ENCODE data around the gene LRP6.

LRP6 gene

DNA sequence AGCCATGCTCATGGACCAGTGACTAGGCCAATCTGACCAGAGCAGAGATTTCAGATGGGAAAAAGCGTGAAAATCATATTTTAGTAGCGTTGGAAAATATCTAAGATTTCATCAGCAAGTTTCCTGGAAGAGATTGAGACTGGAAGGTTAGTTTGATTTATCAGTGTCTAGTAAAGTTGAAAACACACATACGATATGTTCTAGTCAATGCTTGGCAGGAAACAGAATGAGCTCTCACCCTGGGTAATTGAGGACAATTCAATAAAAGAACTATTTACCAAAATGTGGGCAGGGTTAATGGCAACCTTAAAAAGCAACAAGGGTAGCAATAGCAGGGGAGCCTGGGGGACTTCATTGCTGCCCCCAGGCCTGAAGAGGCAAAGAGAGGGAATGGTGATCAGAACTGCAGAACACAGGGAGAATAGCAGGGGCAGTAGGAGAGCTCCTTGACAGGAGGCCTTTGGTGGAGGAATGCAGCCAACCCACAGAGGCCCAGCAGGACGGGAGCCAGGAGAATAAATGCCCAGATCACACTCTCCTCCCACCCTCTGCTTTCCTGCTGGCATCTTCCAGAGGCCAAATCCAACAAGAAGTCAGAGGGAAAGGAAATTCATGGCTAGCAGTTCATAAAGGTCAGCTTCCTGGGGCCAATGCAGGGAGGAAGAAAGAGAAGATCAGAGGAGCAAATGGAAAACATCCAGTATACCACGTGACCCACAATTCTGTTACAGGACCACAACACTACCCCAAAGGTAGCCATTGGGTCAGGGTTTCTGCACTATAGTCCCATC, 27.6 kb upstream of the LRP6 start:
- no peak overlapping the region for H3K4me3 ChIP-seq (ENCODE audit: low read length)
- TF ChIP-seq, protein P1, sequence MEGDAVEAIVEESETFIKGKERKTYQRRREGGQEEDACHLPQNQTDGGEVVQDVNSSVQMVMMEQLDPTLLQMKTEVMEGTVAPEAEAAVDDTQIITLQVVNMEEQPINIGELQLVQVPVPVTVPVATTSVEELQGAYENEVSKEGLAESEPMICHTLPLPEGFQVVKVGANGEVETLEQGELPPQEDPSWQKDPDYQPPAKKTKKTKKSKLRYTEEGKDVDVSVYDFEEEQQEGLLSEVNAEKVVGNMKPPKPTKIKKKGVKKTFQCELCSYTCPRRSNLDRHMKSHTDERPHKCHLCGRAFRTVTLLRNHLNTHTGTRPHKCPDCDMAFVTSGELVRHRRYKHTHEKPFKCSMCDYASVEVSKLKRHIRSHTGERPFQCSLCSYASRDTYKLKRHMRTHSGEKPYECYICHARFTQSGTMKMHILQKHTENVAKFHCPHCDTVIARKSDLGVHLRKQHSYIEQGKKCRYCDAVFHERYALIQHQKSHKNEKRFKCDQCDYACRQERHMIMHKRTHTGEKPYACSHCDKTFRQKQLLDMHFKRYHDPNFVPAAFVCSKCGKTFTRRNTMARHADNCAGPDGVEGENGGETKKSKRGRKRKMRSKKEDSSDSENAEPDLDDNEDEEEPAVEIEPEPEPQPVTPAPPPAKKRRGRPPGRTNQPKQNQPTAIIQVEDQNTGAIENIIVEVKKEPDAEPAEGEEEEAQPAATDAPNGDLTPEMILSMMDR (IDR thresholded peaks at IDR 0.05; ENCODE audit: insufficient read depth, low read depth, low read length, missing control alignments), result no peak
- DNase-seq (ENCODE audit: low read depth), result no peak

DNA sequence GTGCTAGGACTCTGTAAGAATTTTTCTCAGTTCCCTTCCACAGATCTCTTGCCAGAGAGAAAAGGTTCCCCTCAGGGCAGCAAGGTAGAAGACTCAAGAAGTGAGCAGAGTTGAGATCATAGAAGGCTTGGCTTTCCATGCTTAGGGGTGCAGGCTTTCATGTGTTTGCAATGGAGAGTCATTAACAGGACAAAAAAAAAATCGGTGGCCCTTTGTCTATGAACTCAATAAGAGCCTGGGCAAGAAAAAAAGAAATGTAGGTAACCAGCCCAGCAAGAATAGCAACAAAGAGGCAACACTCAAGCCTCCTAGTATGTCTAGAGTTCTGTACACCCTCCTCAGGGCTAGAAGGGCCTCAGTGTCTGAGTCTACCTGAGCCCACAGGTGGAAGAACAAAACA, 23.4 kb upstream of the LRP6 start:
- H3K4me3 ChIP-seq (ENCODE audit: low read length), result no peak overlapping the region
- TF ChIP-seq, protein P1 (IDR thresholded peaks at IDR 0.05; ENCODE audit: insufficient read depth, low read depth, low read length, missing control alignments), result no peak
- DNase-seq (ENCODE audit: low read depth), result peak; percentile 32

DNA sequence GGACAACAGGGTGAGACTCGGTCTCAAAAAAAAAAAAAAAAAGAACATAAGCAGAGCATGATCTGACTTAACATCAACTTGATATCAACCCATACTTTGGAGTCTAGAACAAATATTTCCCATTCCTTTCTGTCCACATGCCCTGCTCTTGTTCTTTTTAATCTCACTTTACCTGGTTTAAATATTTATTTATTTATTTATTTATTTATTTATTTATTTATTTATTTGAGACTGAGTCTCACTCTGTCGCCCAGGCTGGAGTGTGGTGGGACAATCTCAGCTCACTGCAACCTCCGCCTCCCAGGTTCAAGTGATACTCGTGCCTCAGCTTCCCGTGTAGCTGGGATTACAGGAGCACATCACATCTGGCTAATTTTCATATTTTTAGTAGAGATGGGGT, 19.6 kb upstream of the LRP6 start:
- no peak overlapping the region for H3K4me3 ChIP-seq (ENCODE audit: low read length)
- DNase-seq (ENCODE audit: low read depth), result no peak
- TF ChIP-seq, protein P1 (IDR thresholded peaks at IDR 0.05; ENCODE audit: insufficient read depth, low read depth, low read length, missing control alignments), result no peak

DNA sequence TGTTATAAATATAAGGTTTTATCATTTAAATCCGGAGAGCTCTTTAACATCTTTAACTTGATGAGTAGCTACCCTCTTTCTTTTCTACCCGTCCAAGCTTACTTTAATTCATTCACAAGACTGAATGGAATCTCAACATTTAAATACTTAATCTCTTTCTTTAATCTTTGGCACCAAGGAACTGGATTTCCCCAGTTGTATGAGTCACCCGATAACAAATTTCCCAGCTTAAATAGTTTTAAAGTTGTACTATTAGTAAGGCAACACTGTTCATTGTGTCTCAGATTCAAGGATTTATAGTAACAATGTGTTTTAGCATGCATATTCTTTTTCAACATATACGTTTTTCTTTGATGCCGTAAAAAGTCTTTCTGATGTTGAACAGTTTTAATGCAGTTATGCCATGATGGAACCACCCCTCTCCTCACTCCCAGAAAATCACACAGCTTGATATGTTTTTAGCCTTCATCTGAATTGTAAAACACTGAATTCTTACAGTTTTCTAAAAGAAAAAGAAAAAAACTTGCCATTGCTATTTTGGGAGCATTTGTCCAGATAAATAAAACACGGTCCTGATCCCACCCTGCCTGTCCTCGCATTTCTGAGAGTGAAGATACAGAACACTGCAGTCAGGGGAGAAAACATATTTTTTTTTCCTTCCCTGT, 16.0 kb upstream of the LRP6 start:
- TF ChIP-seq, protein P1 (IDR thresholded peaks at IDR 0.05; ENCODE audit: insufficient read depth, low read depth, low read length, missing control alignments), result no peak
- peak; percentile 54 for DNase-seq (ENCODE audit: low read depth)
- no peak overlapping the region for H3K4me3 ChIP-seq (ENCODE audit: low read length)

DNA sequence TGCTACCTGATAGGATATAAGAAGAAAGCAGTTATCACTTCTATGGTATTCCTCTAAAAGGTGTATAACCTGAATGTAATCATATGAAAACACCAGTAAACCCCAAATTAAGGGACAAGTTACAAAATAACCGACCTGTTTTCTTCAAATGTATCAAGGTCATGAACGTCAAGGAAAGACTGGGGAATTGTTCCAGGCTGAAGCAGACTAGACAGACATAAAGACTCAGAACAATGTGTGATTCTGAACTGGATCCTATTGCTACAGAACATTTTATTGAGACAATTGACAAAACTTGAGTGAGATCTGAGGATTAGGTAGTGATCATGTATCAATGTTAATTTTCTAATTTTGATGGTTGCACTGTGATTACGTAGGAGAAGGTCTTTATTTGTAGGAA, 15.4 kb upstream of the LRP6 start:
- TF ChIP-seq, protein P1 (IDR thresholded peaks at IDR 0.05; ENCODE audit: insufficient read depth, low read depth, low read length, missing control alignments), result no peak

DNA sequence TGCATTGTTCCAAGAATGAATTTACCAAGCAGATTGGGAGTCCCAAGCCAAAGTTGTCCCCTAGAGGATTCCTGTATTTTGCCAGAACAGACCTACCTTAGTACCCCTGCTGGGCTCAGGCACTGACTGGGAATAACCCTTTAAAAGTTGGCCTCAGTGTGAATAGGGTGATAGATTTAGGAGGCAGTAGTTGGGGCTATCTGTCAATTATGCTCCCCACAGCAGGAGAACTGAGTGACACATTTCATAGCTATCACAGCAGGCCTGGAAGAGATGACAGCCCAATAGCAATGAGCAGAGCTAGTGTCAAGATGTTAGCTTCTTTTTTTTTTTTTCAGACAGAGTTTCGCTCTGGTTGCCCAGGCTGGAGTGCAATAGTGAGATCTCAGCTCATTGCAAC, 14.3 kb upstream of the LRP6 start:
- TF ChIP-seq, protein P1 (IDR thresholded peaks at IDR 0.05; ENCODE audit: insufficient read depth, low read depth, low read length, missing control alignments), result no peak
- no peak for DNase-seq (ENCODE audit: low read depth)
- no peak overlapping the region for H3K4me3 ChIP-seq (ENCODE audit: low read length)

More for the DNA sequence above, 15.4 kb upstream of the LRP6 start:
- H3K4me3 ChIP-seq (ENCODE audit: low read length), result no peak overlapping the region
- no peak for DNase-seq (ENCODE audit: low read depth)

Measured in epithelial cell of esophagus (primary cell).